Vagina (tissue), 2 donors: Measurements from ENCODE around the gene ASTN2. TPM values are rescaled to one million over a fixed set of nuclear protein-coding genes. Genes with fewer than 3 reads are reported as not detected.

Source experiments
- DNase-seq, 2 donors: peaks; one replicate each; pipeline ENCODE4 v3.0.0-alpha.2; 2017; ENCODE audit errors: extremely low spot score in 2 of 2
- H3K27ac ChIP-seq: fragments of 200-600 bp; sonication (generic); one replicate; pipeline ENCODE4 v1.5.1; 2019
- H3K27me3 ChIP-seq: fragments of 200-600 bp; sonication (generic); one replicate; pipeline ENCODE4 v1.5.1; 2019
- H3K36me3 ChIP-seq, 2 donors: fragments of 200-600 bp; sonication (generic); one replicate each; pipeline ENCODE4 v1.5.1; 2017 to 2019
- H3K4me1 ChIP-seq: fragments of 200-600 bp; sonication (generic); one replicate; pipeline ENCODE4 v1.5.1; 2019
- H3K4me3 ChIP-seq, 2 donors: fragments of 200-600 bp; sonication (generic); 1 replicate in 1 of 2; 2 replicates in 1 of 2; pipeline ENCODE4 v1.5.1; 2016 to 2019
- H3K9me3 ChIP-seq: fragments of 200-600 bp; sonication (generic); one replicate; pipeline ENCODE4 v1.5.1; 2019
- CTCF ChIP-seq, 3 experiments: fragments of 450-650 bp in 2 of 3; fragments of 200-600 bp in 1 of 3; sonication (generic) in 1 of 3; IDR thresholded peaks; one replicate each; pipeline ENCODE4 v1.5.1; 2017 to 2019; ENCODE audit warnings: antibody characterized with exemption in 3 of 3, mild to moderate bottlenecking in 2 of 3, moderate library complexity in 2 of 3
- POLR2A ChIP-seq, 2 donors: fragments of 450-650 bp; IDR thresholded peaks; one replicate each; pipeline ENCODE4 v1.6.1; 2017; ENCODE audit warnings: antibody characterized with exemption in 2 of 2, mild to moderate bottlenecking in 2 of 2, moderate library complexity in 2 of 2
- POLR2AphosphoS5 ChIP-seq, 2 donors: sonication (generic); formaldehyde crosslinking; IDR thresholded peaks; one replicate each; pipeline ENCODE4 v1.9.0; 2017; ENCODE audit warnings: antibody characterized with exemption in 2 of 2, mild to moderate bottlenecking in 2 of 2, low read depth in 1 of 2; ENCODE audit not compliant: insufficient read depth in 1 of 2
- intact Hi-C: fragments of 100-400 bp; cut with DNase I; formaldehyde crosslinking; loops from one replicate; pipeline ENCODE4 v1.15.1; 2023
- total RNA-seq: library from RNA; depleted of rRNA; stranded (reverse); fragments of >200 nt; gene quantifications from one replicate; pipeline ENCODE4 v1.2.3, GENCODE V29; 2016

ASTN2 gene
- total RNA-seq, 1 donor from 2014 or later = 4.4 TPM

- Histone ChIP-seq H3K36me3 (no peaks in the 10 kb centered on the region), H3K9me3 (no peaks in the 10 kb centered on the region), H3K4me3 (no peak overlapping the region), H3K27me3 (no peaks in the 10 kb centered on the region), H3K27ac (no peak overlapping the region), H3K4me1 (peaks cover 9% of the 10 kb centered on the region)
- intact Hi-C loops = no loop called here
- TF ChIP-seq POLR2AphosphoS5 (IDR thresholded peaks at IDR 0.05; ENCODE audit: insufficient read depth in 1 of 2, low read depth in 1 of 2) = no peak
- TF ChIP-seq CTCF (IDR thresholded peaks at IDR 0.05) = no peak
- TF ChIP-seq POLR2A (IDR thresholded peaks at IDR 0.05) = no peak
- DNase-seq = no peak
These were observed 5.5 kb downstream of the ASTN2 start for GRCh38 chr9:117409321-117409720.

GRCh38 chr9:117407436-117408022, 7.3 kb downstream of the ASTN2 start:
- TF ChIP-seq POLR2AphosphoS5 (IDR thresholded peaks at IDR 0.05; ENCODE audit: insufficient read depth in 1 of 2, low read depth in 1 of 2) (no peak), POLR2A (IDR thresholded peaks at IDR 0.05) (no peak), CTCF (IDR thresholded peaks at IDR 0.05) (no peak)
- no peaks in the 10 kb centered on the region for H3K4me1 ChIP-seq
- no peak overlapping the region for H3K4me3 ChIP-seq
- H3K27ac ChIP-seq = no peak overlapping the region
- no peaks in the 10 kb centered on the region for H3K36me3 ChIP-seq
- intact Hi-C loops = no loop called here
- H3K27me3 ChIP-seq = no peaks in the 10 kb centered on the region
- no peaks in the 10 kb centered on the region for H3K9me3 ChIP-seq
- no peak for DNase-seq

- TF ChIP-seq CTCF (IDR thresholded peaks at IDR 0.05) (no peak), POLR2A (IDR thresholded peaks at IDR 0.05) (no peak), POLR2AphosphoS5 (IDR thresholded peaks at IDR 0.05; ENCODE audit: insufficient read depth in 1 of 2, low read depth in 1 of 2) (no peak)
- intact Hi-C loops = no loop called here
- no peak overlapping the region for H3K27ac ChIP-seq
- no peak for DNase-seq
- H3K9me3 ChIP-seq = no peaks in the 10 kb centered on the region
- no peaks in the 10 kb centered on the region for H3K27me3 ChIP-seq
- no peak overlapping the region for H3K4me3 ChIP-seq
- H3K4me1 ChIP-seq = no peaks in the 10 kb centered on the region
- no peaks in the 10 kb centered on the region for H3K36me3 ChIP-seq
These were observed 8.7 kb downstream of the ASTN2 start for GRCh38 chr9:117405950-117406705.

GRCh38 chr9:117403848-117404247, 11.0 kb downstream of the ASTN2 start:
- H3K4me1 ChIP-seq = no peaks in the 10 kb centered on the region
- H3K4me3 ChIP-seq = no peak overlapping the region
- TF ChIP-seq CTCF (IDR thresholded peaks at IDR 0.05) = no peak
- TF ChIP-seq POLR2A (IDR thresholded peaks at IDR 0.05) = no peak
- no peak for TF ChIP-seq POLR2AphosphoS5 (IDR thresholded peaks at IDR 0.05; ENCODE audit: insufficient read depth in 1 of 2, low read depth in 1 of 2)
- intact Hi-C loops = no loop called here
- no peaks in the 10 kb centered on the region for H3K9me3 ChIP-seq
- no peak overlapping the region for H3K27ac ChIP-seq
- no peaks in the 10 kb centered on the region for H3K36me3 ChIP-seq
- no peaks in the 10 kb centered on the region for H3K27me3 ChIP-seq
- DNase-seq = no peak

DNA sequence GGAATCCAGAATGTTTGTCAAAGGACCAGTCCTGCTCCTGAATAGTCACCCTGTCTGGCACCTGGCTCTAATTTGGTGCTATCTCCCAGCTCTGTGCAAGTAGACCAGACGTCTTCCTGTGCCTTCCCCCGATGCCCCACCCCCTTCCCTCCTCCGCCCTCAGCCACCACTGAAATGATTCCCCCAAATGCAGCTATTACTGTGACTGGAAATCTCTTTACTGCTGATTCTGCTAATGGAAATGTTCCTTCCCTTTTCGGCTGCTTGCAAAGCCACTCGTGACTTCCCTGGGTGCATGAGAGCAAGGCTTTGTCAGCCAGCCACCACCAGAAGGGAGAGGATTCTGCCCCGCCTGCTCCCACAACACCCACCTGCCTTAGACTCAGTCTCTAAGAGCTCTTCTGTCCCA, 11.4 kb downstream of the ASTN2 start:
- Histone ChIP-seq H3K36me3 (no peaks in the 10 kb centered on the region), H3K27ac (no peak overlapping the region), H3K4me1 (no peaks in the 10 kb centered on the region), H3K4me3 (no peak overlapping the region), H3K27me3 (no peaks in the 10 kb centered on the region), H3K9me3 (no peaks in the 10 kb centered on the region)
- TF ChIP-seq POLR2AphosphoS5 (IDR thresholded peaks at IDR 0.05; ENCODE audit: insufficient read depth in 1 of 2, low read depth in 1 of 2) (no peak), CTCF (IDR thresholded peaks at IDR 0.05) (no peak), POLR2A (IDR thresholded peaks at IDR 0.05) (no peak)
- intact Hi-C loops = no loop called here
- DNase-seq = no peak
